Prostate gland (tissue), 2 donors: ENCODE measurements around the gene ADM5. TPM values are rescaled to one million over a fixed set of nuclear protein-coding genes. Genes with fewer than 3 reads are reported as not detected.

ENCODE experiments used
- microRNA-seq: library from miRNA; unstranded; fragments of <30 nt; microRNA quantifications from one replicate; pipeline ENCODE4, GENCODE V29; 2016
- small RNA-seq, 2 donors: library from RNA; depleted of rRNA; stranded (forward); fragments of <200 nt; gene quantifications; one replicate each; pipeline ENCODE3, GENCODE V24; 2016
- total RNA-seq, 2 donors: library from RNA; depleted of rRNA; stranded (reverse); fragments of >200 nt; gene quantifications; one replicate each; pipeline ENCODE4 v1.1.0, GENCODE V29; 2016

Gene ADM5
- total RNA-seq, 2 donors from 2014 or later = 0.68 to 6.1 TPM

Small RNA genes within 50 kb of the gene (microRNA-seq; reads per million reads assigned to microRNA genes)
- gene MIR5088 = 0.34 reads per million

Small RNA genes within 50 kb of the gene (small RNA-seq; reads per million reads assigned to genes)
- 0.09 to 0.20 reads per million in 2 donors for gene MIR5088

Other genes starting within 250 kb of the ADM5 start
- gene SLC17A7, start 248.1 kb upstream of the ADM5 start, total RNA-seq = under 1 TPM; 0.09 to 0.40 TPM
- 100 to 1,000 TPM in 1 of 2 donors, 10 to 100 TPM in 1; 93.0 to 123 TPM for gene PIH1D1, start 237.8 kb upstream of the ADM5 start, total RNA-seq
- gene ALDH16A1, start 236.4 kb upstream of the ADM5 start, total RNA-seq = 10 to 100 TPM; 24.3 to 42.0 TPM
- gene FLT3LG, start 215.4 kb upstream of the ADM5 start, total RNA-seq = 10 to 100 TPM in 1 of 2 donors, 1 to 10 TPM in 1; 2.9 to 10.7 TPM
- 1,000 to 10,000 TPM; 2,414 to 3,956 TPM for gene RPL13A, start 202.0 kb upstream of the ADM5 start, total RNA-seq
- gene RPS11, start 193.2 kb upstream of the ADM5 start, total RNA-seq = 1,000 to 10,000 TPM; 4,118 to 4,499 TPM
- 100 to 1,000 TPM; 140 to 153 TPM for gene FCGRT, start 176.9 kb upstream of the ADM5 start, total RNA-seq
- 10 to 100 TPM in 1 of 2 donors, 1 to 10 TPM in 1; 2.5 to 14.5 TPM for gene RCN3, start 161.6 kb upstream of the ADM5 start, total RNA-seq
- 10 to 100 TPM; 62.9 to 91.7 TPM for gene NOSIP, start 109.0 kb upstream of the ADM5 start, total RNA-seq
- gene PRRG2, start 108.3 kb upstream of the ADM5 start, total RNA-seq = 10 to 100 TPM in 1 of 2 donors, 1 to 10 TPM in 1; 8.1 to 22.5 TPM
- gene PRR12, start 98.4 kb upstream of the ADM5 start, total RNA-seq = 10 to 100 TPM; 24.0 to 41.9 TPM
- gene RRAS, start 49.5 kb upstream of the ADM5 start, total RNA-seq = 10 to 100 TPM; 59.1 to 72.3 TPM
- gene SCAF1, start 47.4 kb upstream of the ADM5 start, total RNA-seq = 10 to 100 TPM; 47.9 to 80.8 TPM
- gene IRF3, start 23.7 kb upstream of the ADM5 start, total RNA-seq = 10 to 100 TPM; 53.4 to 58.0 TPM
- gene BCL2L12, start 23.7 kb upstream of the ADM5 start, total RNA-seq = 10 to 100 TPM; 11.6 to 11.7 TPM
- gene PRMT1, start 12.3 kb upstream of the ADM5 start, total RNA-seq = 100 to 1,000 TPM; 142 to 300 TPM
- 1 to 10 TPM in 1 of 2 donors, under 1 TPM in 1; 0.96 to 5.5 TPM for gene CPT1C, start 1.5 kb downstream of the ADM5 start, total RNA-seq
- gene TSKS, start 73.7 kb downstream of the ADM5 start, total RNA-seq = 10 to 100 TPM in 1 of 2 donors, not detected in 1; 10.6 TPM
- gene AP2A1, start 77.4 kb downstream of the ADM5 start, total RNA-seq = 100 to 1,000 TPM in 1 of 2 donors, 10 to 100 TPM in 1; 62.7 to 252 TPM
- 10 to 100 TPM; 39.2 to 45.4 TPM for gene FUZ, start 123.7 kb downstream of the ADM5 start, total RNA-seq
- 100 to 1,000 TPM in 1 of 2 donors, 10 to 100 TPM in 1; 38.4 to 173 TPM for gene MED25, start 128.7 kb downstream of the ADM5 start, total RNA-seq
- 100 to 1,000 TPM; 179 to 252 TPM for gene PTOV1, start 161.6 kb downstream of the ADM5 start, total RNA-seq
- gene PNKP, start 178.0 kb downstream of the ADM5 start, total RNA-seq = 100 to 1,000 TPM in 1 of 2 donors, 10 to 100 TPM in 1; 64.9 to 128 TPM
- gene AKT1S1, start 187.8 kb downstream of the ADM5 start, total RNA-seq = 10 to 100 TPM; 27.6 to 30.2 TPM
- 10 to 100 TPM; 33.0 to 51.4 TPM for gene TBC1D17, start 188.1 kb downstream of the ADM5 start, total RNA-seq
- 1 to 10 TPM in 1 of 2 donors, under 1 TPM in 1; 0.14 to 2.5 TPM for gene IL4I1, start 207.3 kb downstream of the ADM5 start, total RNA-seq
- 10 to 100 TPM; 14.0 to 16.4 TPM for gene ATF5, start 239.6 kb downstream of the ADM5 start, total RNA-seq
- 10 to 100 TPM; 44.4 to 76.9 TPM for gene NUP62, start 239.9 kb downstream of the ADM5 start, total RNA-seq